Panc1 (cell line): ENCODE data around the gene ZNF592. TPM values are rescaled to one million over a fixed set of nuclear protein-coding genes. Genes with fewer than 3 reads are reported as not detected.

Source experiments
- ATAC-seq: fragments of 200-7000 bp; cut with Tn5 transposase; 2 replicates; pipeline ENCODE4 v1.9.1; 2020; ENCODE audit warnings: mild to moderate bottlenecking, moderate library complexity
- BruUV-seq: library from RNA; stranded (reverse); fragments of 400-500 nt; replicated peaks from 2 replicates; lab custom pipeline; 2021; lab: Mats Ljungman, UMichigan
- CTCF ChIA-PET: fragments of 300-600 bp; sonication (Branson Sonifier 250); formaldehyde crosslinking; loops from one replicate; lab custom pipeline; 2022; ENCODE audit warnings: antibody characterized with exemption; lab: Charles Lee
- POLR2A ChIA-PET: fragments of 300-600 bp; sonication (Branson Sonifier 250); formaldehyde crosslinking; loops from one replicate; lab custom pipeline; 2022; ENCODE audit warnings: antibody characterized with exemption; lab: Charles Lee
- DNase-seq: peaks from one replicate; pipeline ENCODE4 v3.0.0-alpha.2; 2010; ENCODE audit warnings: low read depth, low spot score
- H3K27ac ChIP-seq: 2 replicates; pipeline ENCODE4 v1.5.1; 2011; ENCODE audit warnings: mild to moderate bottlenecking, low read length, inconsistent platforms
- H3K27me3 ChIP-seq: fragments of 200-500 bp; sonication (Bioruptor generic); 2 replicates; pipeline ENCODE4 v1.6.0; 2014; ENCODE audit warnings: low read length, inconsistent platforms; ENCODE audit not compliant: control insufficient read depth, insufficient read depth
- H3K36me3 ChIP-seq: fragments of 200-500 bp; sonication (Bioruptor generic); 2 replicates; pipeline ENCODE4 v1.5.1; 2014; ENCODE audit warnings: inconsistent platforms, mild to moderate bottlenecking, low read length, moderate library complexity; ENCODE audit not compliant: control insufficient read depth, insufficient read depth
- H3K4me1 ChIP-seq: 2 replicates; pipeline ENCODE4 v1.5.1; 2011; ENCODE audit warnings: inconsistent platforms, mild to moderate bottlenecking, low read length, moderate library complexity; ENCODE audit not compliant: control insufficient read depth, insufficient read depth
- H3K4me3 ChIP-seq, 2 experiments: 2 replicates each; pipeline ENCODE4 v1.5.1; 2011 to 2012; ENCODE audit warnings: low read depth in 2 of 2, low read length in 2 of 2, mild to moderate bottlenecking in 2 of 2, inconsistent platforms in 1 of 2, moderate library complexity in 1 of 2
- H3K9me3 ChIP-seq: fragments of 200-500 bp; sonication (Bioruptor generic); 2 replicates; pipeline ENCODE4 v1.5.1; 2014; ENCODE audit warnings: low read depth, mild to moderate bottlenecking, inconsistent platforms, low read length, moderate library complexity; ENCODE audit not compliant: control insufficient read depth, insufficient read depth
- POLR2AphosphoS5 ChIP-seq: IDR thresholded peaks from 2 replicates; pipeline ENCODE4 v1.6.1; 2012; ENCODE audit warnings: mild to moderate bottlenecking, low read depth, low read length, moderate library complexity
- REST ChIP-seq, 2 experiments: IDR thresholded peaks; 2 replicates each; pipeline ENCODE4 v1.6.1; 2011 to 2012; ENCODE audit warnings: low read depth in 2 of 2, control low read depth in 1 of 2, low read length in 1 of 2, mild to moderate bottlenecking in 1 of 2, moderate library complexity in 1 of 2; ENCODE audit not compliant: insufficient read depth in 1 of 2
- SIN3A ChIP-seq: IDR thresholded peaks from 2 replicates; pipeline ENCODE4 v1.6.1; 2012; ENCODE audit warnings: low read depth, mild to moderate bottlenecking, low read length, moderate library complexity, borderline replicate concordance; ENCODE audit not compliant: insufficient read depth
- TCF7L2 ChIP-seq: IDR thresholded peaks from 2 replicates; pipeline ENCODE4 v1.6.1; 2011; ENCODE audit warnings: mild to moderate bottlenecking, low read depth, low read length, inconsistent platforms
- in situ Hi-C: cut with HindIII; loops from 2 replicates; pipeline ENCODE4 v1.10.0; 2016; ENCODE audit warnings: low sequenced_read_pairs, low pct_unique_long_range_greater_than_20kb
- intact Hi-C: fragments of 100-400 bp; cut with micrococcal nuclease; formaldehyde crosslinking; loops from one replicate; pipeline ENCODE4 v1.10.0; 2022; ENCODE audit not compliant: unreplicated experiment
- total RNA-seq: library from RNA; stranded (reverse); gene quantifications from one replicate; pipeline ENCODE4 v1.2.1, GENCODE V29; 2021; ENCODE audit not compliant: unreplicated experiment
- TF ChIP-seq, protein P1 (sequence below): fragments of 450-650 bp; IDR thresholded peaks from 2 replicates; pipeline ENCODE4 v1.5.1; 2017; ENCODE audit warnings: mild to moderate bottlenecking

Gene ZNF592
- total RNA-seq, 1 experiment from 2014 or later: 34.2 TPM

- H3K27me3 ChIP-seq: no peaks in the 10 kb centered on the region
- no peak for ATAC-seq
- H3K27ac ChIP-seq: no peak overlapping the region
- no peak overlapping the region for H3K4me3 ChIP-seq
- no TSS peak for BruUV-seq
- no peaks in the 10 kb centered on the region for H3K36me3 ChIP-seq
- intact Hi-C loops: no loop called here
- POLR2A ChIA-PET: no interaction called here
- no peaks in the 10 kb centered on the region for H3K9me3 ChIP-seq
- in situ Hi-C loops: no loop called here
- DNase-seq: no peak
- no peak for TF ChIP-seq SIN3A
- no peak for TF ChIP-seq TCF7L2
- no peak for TF ChIP-seq REST (IDR thresholded peaks at IDR 0.05; ENCODE audit: insufficient read depth in 1 of 2, low read depth in 2 of 2, low read length in 1 of 2)
- TF ChIP-seq, protein P1, sequence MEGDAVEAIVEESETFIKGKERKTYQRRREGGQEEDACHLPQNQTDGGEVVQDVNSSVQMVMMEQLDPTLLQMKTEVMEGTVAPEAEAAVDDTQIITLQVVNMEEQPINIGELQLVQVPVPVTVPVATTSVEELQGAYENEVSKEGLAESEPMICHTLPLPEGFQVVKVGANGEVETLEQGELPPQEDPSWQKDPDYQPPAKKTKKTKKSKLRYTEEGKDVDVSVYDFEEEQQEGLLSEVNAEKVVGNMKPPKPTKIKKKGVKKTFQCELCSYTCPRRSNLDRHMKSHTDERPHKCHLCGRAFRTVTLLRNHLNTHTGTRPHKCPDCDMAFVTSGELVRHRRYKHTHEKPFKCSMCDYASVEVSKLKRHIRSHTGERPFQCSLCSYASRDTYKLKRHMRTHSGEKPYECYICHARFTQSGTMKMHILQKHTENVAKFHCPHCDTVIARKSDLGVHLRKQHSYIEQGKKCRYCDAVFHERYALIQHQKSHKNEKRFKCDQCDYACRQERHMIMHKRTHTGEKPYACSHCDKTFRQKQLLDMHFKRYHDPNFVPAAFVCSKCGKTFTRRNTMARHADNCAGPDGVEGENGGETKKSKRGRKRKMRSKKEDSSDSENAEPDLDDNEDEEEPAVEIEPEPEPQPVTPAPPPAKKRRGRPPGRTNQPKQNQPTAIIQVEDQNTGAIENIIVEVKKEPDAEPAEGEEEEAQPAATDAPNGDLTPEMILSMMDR: no peak
- no peak for TF ChIP-seq POLR2AphosphoS5
- CTCF ChIA-PET: interaction anchor here (0.7 kb wide), 1 partner anchor 307 kb away, joined by 7 read pairs; no protein-coding TSS in a partner anchor
- H3K4me1 ChIP-seq: no peaks in the 10 kb centered on the region
Observed at GRCh38 chr15:84765675-84766074, 17.3 kb downstream of the ZNF592 start.

- H3K36me3 ChIP-seq: no peaks in the 10 kb centered on the region
- TF ChIP-seq POLR2AphosphoS5 (no peak), TCF7L2 (no peak), SIN3A (no peak), REST (IDR thresholded peaks at IDR 0.05; ENCODE audit: insufficient read depth in 1 of 2, low read depth in 2 of 2, low read length in 1 of 2) (no peak)
- TF ChIP-seq, protein P1: no peak
- CTCF ChIA-PET: interaction anchor here (0.7 kb wide), 1 partner anchor 25 kb away, joined by 3 read pairs; no protein-coding TSS in a partner anchor
- no TSS peak for BruUV-seq
- H3K27ac ChIP-seq: no peak overlapping the region
- H3K9me3 ChIP-seq: no peaks in the 10 kb centered on the region
- POLR2A ChIA-PET: no interaction called here
- DNase-seq: no peak
- in situ Hi-C loops: no loop called here
- H3K4me3 ChIP-seq: no peak overlapping the region
- intact Hi-C loops: no loop called here
- H3K4me1 ChIP-seq: no peaks in the 10 kb centered on the region
- ATAC-seq: no peak
- no peaks in the 10 kb centered on the region for H3K27me3 ChIP-seq
Observed at GRCh38 chr15:84766461-84767035, 18.2 kb downstream of the ZNF592 start.
